Peyer's patch (tissue), 4 donors: Measurements from ENCODE around the gene SIGLECL1. TPM values are rescaled to one million over a fixed set of nuclear protein-coding genes. Genes with fewer than 3 reads are reported as not detected.
"Not testable (repeated sequence)": the region's sequence is repeated elsewhere in the genome, so short reads cannot be mapped to it uniquely, and the experiment has no call there.

ENCODE experiments used
- DNase-seq, 3 donors: peaks; one replicate each; pipeline ENCODE4 v3.0.0-alpha.2; 2017 to 2019
- H3K27ac ChIP-seq, 4 donors: fragments of 200-600 bp; sonication (generic); one replicate each; pipeline ENCODE4 v1.5.1; 2016 to 2019
- H3K27me3 ChIP-seq, 2 donors: fragments of 200-600 bp; sonication (generic); one replicate each; pipeline ENCODE4 v1.5.1; 2019
- H3K36me3 ChIP-seq, 3 donors: fragments of 200-600 bp; sonication (generic); one replicate each; pipeline ENCODE4 v1.5.1; 2016 to 2019
- H3K4me1 ChIP-seq, 4 donors: fragments of 200-600 bp; sonication (generic); one replicate each; pipeline ENCODE4 v1.5.1; 2016 to 2019
- H3K4me3 ChIP-seq, 4 donors: fragments of 200-600 bp; sonication (generic); 1 replicate in 3 of 4; 2 replicates in 1 of 4; pipeline ENCODE4 v1.5.1; 2016 to 2019; ENCODE audit warnings: mild to moderate bottlenecking in 1 of 4
- H3K9me3 ChIP-seq, 4 donors: fragments of 200-600 bp; sonication (generic); one replicate each; pipeline ENCODE4 v1.5.1; 2016 to 2019; ENCODE audit warnings: mild to moderate bottlenecking in 1 of 4
- CTCF ChIP-seq, 6 experiments: fragments of 450-650 bp in 4 of 6; fragments of 200-600 bp in 2 of 6; sonication (generic) in 1 of 6; IDR thresholded peaks; one replicate each; pipeline ENCODE4 v1.5.1; 2017 to 2019; ENCODE audit warnings: antibody characterized with exemption in 6 of 6, mild to moderate bottlenecking in 3 of 6, moderate library complexity in 1 of 6
- POLR2A ChIP-seq, 2 donors: fragments of 450-650 bp; IDR thresholded peaks; one replicate each; pipeline ENCODE4 v1.5.1; 2017; ENCODE audit warnings: antibody characterized with exemption in 2 of 2, mild to moderate bottlenecking in 2 of 2, moderate library complexity in 2 of 2
- total RNA-seq, 4 donors: library from RNA; depleted of rRNA; stranded (reverse); fragments of >200 nt; gene quantifications; one replicate each; pipeline ENCODE4 v1.1.0, GENCODE V29; 2016

SIGLECL1 gene
- total RNA-seq, 4 donors from 2014 or later, result not detected

- Histone ChIP-seq H3K4me1 (no peaks in the 10 kb centered on the region), H3K9me3 (no peaks in the 10 kb centered on the region), H3K27ac (no peak overlapping the region), H3K36me3 (no peaks in the 10 kb centered on the region), H3K27me3 (no peaks in the 10 kb centered on the region), H3K4me3 (no peak overlapping the region)
- TF ChIP-seq POLR2A (IDR thresholded peaks at IDR 0.05), result no peak
- TF ChIP-seq CTCF (IDR thresholded peaks at IDR 0.05), result no peak
- DNase-seq, result no peak
These were observed 40.6 kb upstream of the SIGLECL1 start for GRCh38 chr19:51210191-51210784.

DNA sequence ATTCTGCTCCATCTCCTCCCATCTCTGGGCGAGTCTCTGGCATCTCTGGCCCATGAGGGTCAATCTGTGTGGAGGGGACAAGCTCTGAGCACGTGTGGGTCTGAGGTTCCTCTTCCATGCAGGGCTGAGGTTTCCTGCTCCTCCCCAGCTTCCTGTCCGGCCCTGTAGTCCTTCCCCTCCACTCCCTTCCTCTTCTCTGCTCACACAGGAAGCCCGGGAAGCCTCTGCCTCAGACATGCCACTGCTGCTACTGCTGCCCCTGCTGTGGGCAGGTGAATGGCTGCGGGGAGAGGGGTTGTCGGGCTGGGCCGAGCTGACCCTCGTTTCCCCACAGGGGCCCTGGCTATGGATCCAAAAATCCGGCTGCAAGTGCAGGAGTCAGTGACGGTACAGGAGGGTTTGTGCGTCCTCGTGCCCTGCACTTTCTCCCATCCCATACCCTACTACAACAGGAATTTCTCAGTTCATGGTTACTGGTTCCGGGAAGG is 40.0 kb upstream of the SIGLECL1 start:
- not testable (repeated sequence) for H3K27ac ChIP-seq, H3K4me1 ChIP-seq, H3K36me3 ChIP-seq, H3K9me3 ChIP-seq, H3K27me3 ChIP-seq, DNase-seq
- peak overlapping the region in 1 of 4 donors; percentile 17 for H3K4me3 ChIP-seq

DNA sequence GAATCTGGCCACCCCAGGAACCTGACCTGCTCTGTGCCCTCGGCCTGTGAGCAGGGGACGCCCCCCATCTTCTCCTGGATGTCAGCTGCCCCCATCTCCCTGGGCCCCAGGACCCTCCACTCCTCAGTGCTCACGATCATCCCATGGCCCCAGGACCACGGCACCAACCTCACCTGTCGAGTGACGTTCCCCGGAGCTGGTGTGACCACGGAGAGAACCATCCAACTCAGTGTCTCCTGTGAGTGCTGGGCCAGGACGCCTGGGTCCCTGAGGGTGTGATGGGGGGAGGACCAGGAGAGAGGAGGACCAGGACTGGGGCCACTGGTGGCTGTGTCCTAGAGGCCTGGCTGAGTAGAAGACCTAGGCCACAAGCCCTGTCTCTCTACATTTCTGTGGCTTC is 39.0 kb upstream of the SIGLECL1 start:
- Histone ChIP-seq H3K36me3 (no peaks in the 10 kb centered on the region), H3K4me3 (no peak overlapping the region), H3K27me3 (no peaks in the 10 kb centered on the region), H3K9me3 (no peaks in the 10 kb centered on the region), H3K27ac (no peak overlapping the region), H3K4me1 (no peaks in the 10 kb centered on the region)
- no peak for DNase-seq
- TF ChIP-seq CTCF (IDR thresholded peaks at IDR 0.05), result no peak
- no peak for TF ChIP-seq POLR2A (IDR thresholded peaks at IDR 0.05)

DNA sequence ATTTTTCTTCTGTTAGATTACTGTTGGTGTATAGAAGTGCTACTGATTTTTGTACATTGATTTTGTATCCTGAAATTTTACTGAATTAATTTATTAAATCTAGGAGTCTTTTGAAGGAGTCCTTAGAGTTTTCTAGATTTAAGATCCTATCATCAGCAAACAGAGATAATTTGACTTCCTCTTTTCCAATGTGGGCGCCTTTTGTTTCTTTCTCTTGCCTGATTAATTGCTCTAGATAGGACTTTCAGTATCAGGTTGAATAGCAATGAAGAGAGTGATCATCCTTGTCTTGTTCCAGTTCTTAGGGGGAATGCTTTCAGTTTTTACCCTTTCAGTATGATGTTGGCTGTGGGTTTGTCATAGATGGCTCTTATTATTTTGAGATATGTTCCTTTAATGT is 31.6 kb upstream of the SIGLECL1 start:
- no peaks in the 10 kb centered on the region for H3K27me3 ChIP-seq
- H3K9me3 ChIP-seq, result no peaks in the 10 kb centered on the region
- no peak for DNase-seq
- no peaks in the 10 kb centered on the region for H3K36me3 ChIP-seq
- no peak overlapping the region for H3K27ac ChIP-seq
- TF ChIP-seq CTCF (IDR thresholded peaks at IDR 0.05) (no peak), POLR2A (IDR thresholded peaks at IDR 0.05) (no peak)
- no peaks in the 10 kb centered on the region for H3K4me1 ChIP-seq
- H3K4me3 ChIP-seq, result no peak overlapping the region

- Histone ChIP-seq H3K4me1 (no peaks in the 10 kb centered on the region), H3K27ac (no peak overlapping the region), H3K4me3 (no peak overlapping the region), H3K9me3 (no peaks in the 10 kb centered on the region), H3K27me3 (no peaks in the 10 kb centered on the region), H3K36me3 (no peaks in the 10 kb centered on the region)
- no peak for DNase-seq
- TF ChIP-seq POLR2A (IDR thresholded peaks at IDR 0.05) (no peak), CTCF (IDR thresholded peaks at IDR 0.05) (no peak)
These were observed 30.9 kb upstream of the SIGLECL1 start for GRCh38 chr19:51219971-51220370.

- H3K27me3 ChIP-seq, result no peaks in the 10 kb centered on the region
- H3K36me3 ChIP-seq, result no peaks in the 10 kb centered on the region
- no peak overlapping the region for H3K27ac ChIP-seq
- H3K9me3 ChIP-seq, result no peaks in the 10 kb centered on the region
- TF ChIP-seq CTCF (IDR thresholded peaks at IDR 0.05) (no peak), POLR2A (IDR thresholded peaks at IDR 0.05) (no peak)
- no peaks in the 10 kb centered on the region for H3K4me1 ChIP-seq
- H3K4me3 ChIP-seq, result no peak overlapping the region
- DNase-seq, result no peak
These were observed 29.9 kb upstream of the SIGLECL1 start for GRCh38 chr19:51220996-51221395.
